Central memory CD8-positive, alpha-beta T cell (primary cell): Measurements from ENCODE around the gene MRTFA.
"Not testable (repeated sequence)": the region's sequence is repeated elsewhere in the genome, so short reads cannot be mapped to it uniquely, and the experiment has no call there.

ENCODE experiments used
- ATAC-seq: fragments of 150-1000 bp; cut with Tn5 transposase; replicated peaks from 2 replicates; pipeline ENCODE4 v1.10.0; 2022; ENCODE audit warnings: mild to moderate bottlenecking, moderate FRiP score, moderate number of reproducible peaks; ENCODE audit not compliant: poor library complexity, severe bottlenecking; ENCODE audit errors: extremely low read depth
- DNase-seq, 2 donors: peaks; one replicate each; pipeline ENCODE4 v3.0.0; 2021; ENCODE audit warnings: low spot score in 2 of 2
- H3K27ac Mint-ChIP-seq: one replicate; pipeline ENCODE4 v1.8.0; 2022; ENCODE audit warnings: low read depth, mild to moderate bottlenecking, moderate library complexity, mixed read lengths
- H3K27me3 Mint-ChIP-seq: one replicate; pipeline ENCODE4 v1.8.0; 2022; ENCODE audit warnings: mixed read lengths
- H3K36me3 Mint-ChIP-seq: one replicate; pipeline ENCODE4 v1.8.0; 2022; ENCODE audit warnings: mild to moderate bottlenecking, moderate library complexity, mixed read lengths; ENCODE audit not compliant: insufficient read depth
- H3K4me1 Mint-ChIP-seq: one replicate; pipeline ENCODE4 v1.8.0; 2022; ENCODE audit warnings: mixed read lengths
- H3K4me3 Mint-ChIP-seq: one replicate; pipeline ENCODE4 v1.8.0; 2022; ENCODE audit warnings: mild to moderate bottlenecking, moderate library complexity, mixed read lengths
- H3K9me3 Mint-ChIP-seq: one replicate; pipeline ENCODE4 v1.8.0; 2022; ENCODE audit warnings: mixed read lengths

Gene MRTFA

DNA sequence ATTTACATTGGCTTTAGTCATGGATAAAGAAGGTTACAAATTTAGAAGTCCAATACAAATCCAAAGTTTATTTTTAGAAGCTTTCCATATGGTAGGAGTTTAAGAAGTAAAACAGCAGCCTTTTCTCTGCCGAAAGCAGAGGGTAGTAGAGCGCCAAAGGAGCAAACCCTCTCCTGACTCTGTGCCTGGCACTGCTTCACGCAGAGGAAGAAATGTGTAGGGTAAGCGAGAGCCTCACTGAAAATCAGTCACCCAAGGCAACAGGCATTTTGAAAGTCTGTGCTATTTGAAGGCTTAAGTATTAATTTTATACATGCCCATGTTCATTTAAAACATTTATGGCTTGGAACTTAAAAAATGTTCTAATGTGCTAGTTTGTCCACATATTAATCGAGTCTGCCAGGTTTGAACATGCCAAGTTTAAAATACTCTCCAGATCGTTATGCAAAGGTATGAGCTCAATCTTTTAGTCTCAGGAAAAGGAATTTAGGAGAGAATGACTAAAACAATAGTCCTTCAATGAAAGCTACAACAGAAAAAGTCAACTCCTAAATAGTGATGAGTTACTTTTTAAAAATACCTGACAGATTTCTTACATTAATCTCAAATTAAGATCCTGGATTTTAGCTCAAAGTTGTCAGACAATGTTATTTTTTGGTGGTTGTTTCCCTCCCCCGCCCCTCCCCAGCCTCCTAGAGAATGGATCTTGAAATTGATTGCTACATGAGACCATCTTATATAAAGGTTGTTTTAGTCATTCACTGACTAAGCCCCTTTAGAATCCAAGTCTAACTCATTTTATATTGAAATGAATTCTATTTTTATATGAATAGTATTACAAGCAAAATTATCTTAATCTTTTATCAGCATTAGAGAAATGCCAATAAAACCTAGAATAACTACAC, 38.7 kb downstream of the MRTFA start:
- no peak for ATAC-seq
- no peak for DNase-seq
- no peaks in the 10 kb centered on the region for H3K27me3 Mint-ChIP-seq
- peaks cover 6% of the 10 kb centered on the region for H3K36me3 Mint-ChIP-seq
- H3K4me3 Mint-ChIP-seq, result no peak overlapping the region
- no peak overlapping the region for H3K27ac Mint-ChIP-seq
- H3K4me1 Mint-ChIP-seq, result peaks cover 64% of the 10 kb centered on the region
- no peaks in the 10 kb centered on the region for H3K9me3 Mint-ChIP-seq

DNA sequence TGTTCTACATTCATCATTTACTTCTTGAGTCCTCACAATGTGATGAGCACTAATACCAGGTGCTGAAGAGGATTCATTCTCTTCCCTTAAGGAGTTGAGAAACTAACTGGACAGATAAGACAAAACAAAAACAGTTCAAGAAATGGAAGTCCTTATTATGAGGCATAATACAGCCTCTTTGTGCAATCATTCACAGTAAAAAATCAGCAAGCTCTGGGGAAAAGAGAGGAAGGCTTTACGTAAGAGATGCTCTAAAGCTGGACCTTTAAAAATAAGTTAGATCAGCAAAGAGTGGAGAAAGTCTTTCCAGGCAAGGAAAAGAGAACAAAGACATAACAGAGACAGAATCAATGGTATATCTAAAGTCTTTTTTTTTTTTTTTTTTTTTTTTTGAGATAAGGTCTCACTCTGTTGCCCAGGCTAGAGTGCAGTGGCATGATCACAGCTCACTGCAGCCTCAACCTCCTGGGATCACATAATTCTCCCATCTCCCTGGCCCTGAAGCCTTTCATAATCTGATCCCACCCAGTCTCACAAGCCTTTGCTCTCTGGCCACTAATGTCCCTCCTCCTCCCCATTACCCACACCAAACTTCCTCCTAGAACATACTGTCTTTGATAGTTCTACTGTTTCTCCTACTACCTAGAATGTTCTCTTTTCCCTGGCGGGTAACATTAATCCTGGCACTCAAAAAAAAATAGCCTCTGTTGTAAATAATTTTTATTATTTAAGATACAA, 40.9 kb downstream of the MRTFA start:
- no peaks in the 10 kb centered on the region for H3K9me3 Mint-ChIP-seq
- DNase-seq, result no peak
- peaks cover 4% of the 10 kb centered on the region for H3K36me3 Mint-ChIP-seq
- H3K4me3 Mint-ChIP-seq, result no peak overlapping the region
- no peaks in the 10 kb centered on the region for H3K27me3 Mint-ChIP-seq
- peaks cover 60% of the 10 kb centered on the region for H3K4me1 Mint-ChIP-seq
- H3K27ac Mint-ChIP-seq, result no peak overlapping the region
- no peak for ATAC-seq

DNA sequence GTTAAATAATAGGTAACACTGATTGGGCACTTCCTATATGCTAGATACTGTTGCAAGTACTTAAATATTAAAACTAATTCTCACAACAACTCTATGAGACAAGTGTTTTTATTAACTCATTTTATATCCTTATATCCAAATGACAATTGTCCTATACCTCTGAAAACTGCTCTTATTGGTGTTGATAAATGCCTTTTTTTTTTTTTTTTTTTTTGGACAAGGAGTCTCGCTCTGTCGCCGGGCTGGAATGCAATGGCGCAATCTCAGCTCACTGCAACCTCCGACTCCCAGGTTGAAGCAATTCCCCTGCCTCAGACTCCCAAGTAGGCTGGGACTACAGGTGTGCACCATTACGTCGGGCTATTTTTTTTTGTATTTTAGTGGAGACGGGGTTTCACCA, 41.6 kb downstream of the MRTFA start:
- Mint-ChIP-seq H3K4me1 (peaks cover 54% of the 10 kb centered on the region), H3K4me3 (no peak overlapping the region), H3K9me3 (no peaks in the 10 kb centered on the region), H3K36me3 (peaks cover 4% of the 10 kb centered on the region), H3K27ac (no peak overlapping the region), H3K27me3 (no peaks in the 10 kb centered on the region)
- no peak for DNase-seq
- ATAC-seq, result no peak

DNA sequence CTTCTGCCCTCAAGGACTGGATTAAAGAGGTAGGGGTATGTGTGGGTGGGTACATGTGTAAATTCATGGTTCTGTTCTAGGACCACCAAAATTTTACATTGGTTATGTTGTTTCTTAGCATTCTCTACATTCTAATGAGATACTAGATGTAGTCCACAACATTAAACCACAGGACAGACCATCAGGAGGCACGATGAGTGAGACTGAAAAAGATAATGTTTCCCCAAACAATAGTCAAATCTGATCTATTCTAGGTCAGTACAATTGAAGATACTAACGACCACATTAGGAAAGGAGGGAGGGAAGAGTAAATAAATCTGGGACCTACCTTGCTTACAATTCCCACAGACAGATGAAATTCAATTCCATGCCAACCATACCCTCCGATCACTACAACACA, 42.2 kb downstream of the MRTFA start:
- Mint-ChIP-seq H3K4me3 (no peak overlapping the region), H3K27me3 (no peaks in the 10 kb centered on the region), H3K4me1 (peaks cover 48% of the 10 kb centered on the region), H3K36me3 (peaks cover 4% of the 10 kb centered on the region), H3K27ac (no peak overlapping the region), H3K9me3 (no peaks in the 10 kb centered on the region)
- DNase-seq (no peak), ATAC-seq (no peak)

DNA sequence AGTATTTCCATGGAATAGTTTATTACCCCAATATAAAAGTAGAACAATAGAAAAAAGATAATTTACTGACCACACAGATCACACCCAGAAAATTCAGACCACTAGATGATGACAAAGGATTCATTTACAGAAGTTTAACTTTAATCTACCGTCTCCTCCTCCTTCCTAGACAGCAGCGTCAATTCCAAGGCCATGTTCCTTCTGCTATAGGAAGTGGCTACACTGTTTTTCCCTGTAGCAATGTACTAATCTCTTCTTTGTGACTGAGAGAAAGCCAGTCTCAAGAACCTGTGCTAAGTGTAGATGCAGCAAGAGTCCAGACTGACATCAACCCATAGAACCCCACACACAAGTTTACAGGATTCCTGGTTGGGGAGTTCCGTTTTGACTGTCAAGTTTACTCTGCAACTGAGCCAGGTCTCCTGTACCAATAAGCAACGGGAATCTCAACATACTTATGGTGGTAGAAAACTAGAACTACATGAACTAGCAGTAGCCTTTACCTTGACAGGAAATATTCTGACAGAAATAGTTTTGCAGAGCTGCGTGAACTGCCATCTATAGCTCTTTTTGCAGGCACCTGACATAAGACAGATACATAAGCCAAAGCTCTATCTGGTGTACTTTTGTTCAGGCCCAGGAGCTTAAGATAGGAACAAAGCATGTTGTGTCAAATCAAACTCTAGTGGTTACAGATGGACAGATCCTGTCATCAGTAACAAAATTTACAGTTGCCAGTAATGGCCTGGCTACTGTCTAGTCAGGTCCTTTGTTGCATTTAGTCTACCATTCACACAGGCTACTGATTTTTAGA, 42.9 kb downstream of the MRTFA start:
- no peak for ATAC-seq

DNA sequence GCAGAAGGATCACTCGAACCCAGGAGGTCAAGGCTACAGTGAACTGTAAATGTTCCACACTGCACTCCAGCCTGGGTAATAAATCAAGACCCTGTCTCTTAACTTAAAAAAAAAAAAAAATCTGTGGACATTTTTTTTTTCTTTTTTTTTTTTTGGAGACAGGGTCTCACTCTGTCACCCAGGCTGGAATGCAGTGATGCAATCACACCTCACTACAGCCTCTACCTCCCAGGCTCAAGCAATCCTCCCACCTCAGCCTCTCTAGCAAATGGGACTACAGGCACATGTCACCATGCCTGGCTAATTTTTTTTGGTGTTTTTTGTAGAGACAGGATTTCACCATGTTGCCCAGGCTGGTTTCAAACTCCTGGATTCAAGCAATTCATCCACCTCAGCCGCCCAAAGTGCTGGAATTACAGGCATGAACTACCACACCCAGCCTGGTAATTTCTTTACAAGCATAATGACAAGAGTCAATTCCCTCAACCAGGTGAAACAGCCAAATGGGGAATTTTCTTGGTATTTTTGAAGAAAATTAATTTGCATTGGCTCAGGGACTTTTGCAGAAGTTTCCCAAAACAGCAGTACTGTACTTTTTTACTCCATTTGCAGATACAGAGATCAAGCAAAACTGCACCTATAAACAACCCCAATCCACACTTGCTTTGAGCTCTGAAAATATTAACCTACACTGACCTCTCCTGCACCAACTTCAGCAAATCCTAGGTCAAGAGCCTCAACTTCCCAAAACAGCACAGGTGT, 44.0 kb downstream of the MRTFA start:
- H3K4me1 Mint-ChIP-seq, result peaks cover 50% of the 10 kb centered on the region
- no peak overlapping the region for H3K4me3 Mint-ChIP-seq
- DNase-seq (no peak), ATAC-seq (no peak)
- H3K9me3 Mint-ChIP-seq, result no peaks in the 10 kb centered on the region
- no peaks in the 10 kb centered on the region for H3K27me3 Mint-ChIP-seq
- no peak overlapping the region for H3K27ac Mint-ChIP-seq
- H3K36me3 Mint-ChIP-seq, result peaks cover 11% of the 10 kb centered on the region

More for the DNA sequence above, 42.9 kb downstream of the MRTFA start:
- no peak overlapping the region for H3K27ac Mint-ChIP-seq
- H3K36me3 Mint-ChIP-seq, result peaks cover 4% of the 10 kb centered on the region
- no peak overlapping the region for H3K4me3 Mint-ChIP-seq
- no peaks in the 10 kb centered on the region for H3K9me3 Mint-ChIP-seq
- no peaks in the 10 kb centered on the region for H3K27me3 Mint-ChIP-seq
- H3K4me1 Mint-ChIP-seq, result peaks cover 48% of the 10 kb centered on the region
- DNase-seq, result no peak

DNA sequence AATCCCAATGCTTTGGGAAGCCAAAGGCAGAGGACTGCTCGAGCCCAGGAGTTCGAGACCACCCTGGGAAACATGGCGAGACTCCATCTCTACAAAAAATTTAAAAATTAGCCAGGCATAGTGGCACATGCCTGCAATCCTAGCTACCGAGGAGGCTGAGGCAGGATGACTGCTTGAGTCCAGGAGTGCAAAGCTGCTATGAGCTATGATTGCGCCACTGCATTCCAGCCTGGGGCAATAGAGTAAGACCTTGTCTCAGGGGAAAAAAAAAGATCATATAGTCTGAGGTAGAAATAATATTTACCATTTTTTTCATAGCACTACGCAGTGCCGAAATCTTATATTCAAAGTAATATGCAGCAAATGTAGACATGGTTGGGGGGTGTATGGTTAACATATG, 47.8 kb downstream of the MRTFA start:
- no peak overlapping the region for H3K27ac Mint-ChIP-seq
- peaks cover 14% of the 10 kb centered on the region for H3K36me3 Mint-ChIP-seq
- H3K4me3 Mint-ChIP-seq, result no peak overlapping the region
- H3K9me3 Mint-ChIP-seq, result no peaks in the 10 kb centered on the region
- H3K27me3 Mint-ChIP-seq, result no peaks in the 10 kb centered on the region
- H3K4me1 Mint-ChIP-seq, result peaks cover 35% of the 10 kb centered on the region
- no peak for DNase-seq
- no peak for ATAC-seq

DNA sequence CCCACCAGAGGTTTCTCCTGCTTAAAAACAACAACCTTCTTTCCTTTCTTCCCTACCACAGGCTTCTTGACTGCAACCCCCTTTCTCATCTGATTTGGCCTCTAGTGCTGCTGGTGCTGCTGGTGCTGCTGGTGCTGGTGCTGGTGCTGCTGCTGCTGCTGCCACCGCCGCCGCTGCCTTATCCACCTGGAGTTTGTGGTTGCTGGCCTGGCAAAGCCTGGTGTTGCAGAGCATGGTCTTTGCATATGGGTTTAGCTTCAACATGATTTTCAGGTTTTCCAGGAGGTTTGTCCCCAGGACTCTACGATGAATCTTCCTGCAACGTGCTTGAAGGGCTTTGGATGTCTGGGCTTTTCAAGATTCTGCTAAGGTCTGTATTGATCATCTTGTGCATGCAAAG, 49.7 kb downstream of the MRTFA start:
- no peak overlapping the region for H3K4me3 Mint-ChIP-seq
- H3K9me3 Mint-ChIP-seq, result no peaks in the 10 kb centered on the region
- DNase-seq (no peak), ATAC-seq (no peak)
- no peaks in the 10 kb centered on the region for H3K27me3 Mint-ChIP-seq
- H3K36me3 Mint-ChIP-seq, result peaks cover 13% of the 10 kb centered on the region
- peaks cover 32% of the 10 kb centered on the region for H3K4me1 Mint-ChIP-seq
- H3K27ac Mint-ChIP-seq, result no peak overlapping the region

DNA sequence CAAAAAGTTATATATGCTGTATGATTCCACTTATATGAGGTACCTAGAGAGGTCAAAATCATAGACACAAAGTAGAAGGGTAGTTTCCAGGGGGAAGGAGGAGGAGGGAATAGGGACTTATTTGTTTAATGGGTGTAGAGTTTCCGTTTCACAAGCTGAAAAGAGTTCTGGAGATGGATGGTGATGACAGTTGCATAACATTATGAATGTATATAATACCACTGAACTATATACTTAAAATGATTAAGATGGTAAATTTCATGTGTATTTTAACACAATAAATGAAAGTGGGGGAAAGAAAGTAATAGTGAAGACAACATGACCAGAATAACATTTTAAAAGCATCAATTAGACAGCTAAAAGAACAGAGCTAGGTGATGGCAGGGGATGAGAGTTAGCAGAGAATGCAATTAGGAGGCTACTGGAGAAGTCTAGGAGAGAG, 51.2 kb downstream of the MRTFA start:
- Mint-ChIP-seq H3K27ac (no peak overlapping the region), H3K9me3 (no peaks in the 10 kb centered on the region), H3K4me1 (peaks cover 26% of the 10 kb centered on the region), H3K36me3 (peaks cover 13% of the 10 kb centered on the region), H3K27me3 (no peaks in the 10 kb centered on the region), H3K4me3 (no peak overlapping the region)
- no peak for ATAC-seq
- no peak for DNase-seq

DNA sequence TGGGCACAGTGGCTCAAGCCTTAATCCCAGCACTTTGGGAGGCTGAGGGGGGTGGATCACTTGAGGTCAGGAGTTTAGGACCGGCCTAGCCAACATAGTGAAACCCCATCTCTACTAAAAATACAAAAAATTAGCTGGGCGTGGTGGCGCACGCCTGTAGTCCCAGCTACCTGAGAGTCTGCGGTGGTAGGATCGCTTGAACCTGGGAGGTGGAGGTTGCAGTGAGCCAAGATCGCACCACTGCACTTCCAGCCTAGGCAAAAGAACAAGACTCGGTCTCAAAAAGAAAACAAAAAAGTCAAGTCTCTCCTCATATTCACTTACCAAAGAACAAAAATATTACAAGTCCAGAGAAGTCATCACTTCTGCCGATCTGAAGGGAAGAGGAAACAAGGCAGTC, 51.8 kb downstream of the MRTFA start:
- H3K4me3 Mint-ChIP-seq, H3K27ac Mint-ChIP-seq: not testable (repeated sequence)

DNA sequence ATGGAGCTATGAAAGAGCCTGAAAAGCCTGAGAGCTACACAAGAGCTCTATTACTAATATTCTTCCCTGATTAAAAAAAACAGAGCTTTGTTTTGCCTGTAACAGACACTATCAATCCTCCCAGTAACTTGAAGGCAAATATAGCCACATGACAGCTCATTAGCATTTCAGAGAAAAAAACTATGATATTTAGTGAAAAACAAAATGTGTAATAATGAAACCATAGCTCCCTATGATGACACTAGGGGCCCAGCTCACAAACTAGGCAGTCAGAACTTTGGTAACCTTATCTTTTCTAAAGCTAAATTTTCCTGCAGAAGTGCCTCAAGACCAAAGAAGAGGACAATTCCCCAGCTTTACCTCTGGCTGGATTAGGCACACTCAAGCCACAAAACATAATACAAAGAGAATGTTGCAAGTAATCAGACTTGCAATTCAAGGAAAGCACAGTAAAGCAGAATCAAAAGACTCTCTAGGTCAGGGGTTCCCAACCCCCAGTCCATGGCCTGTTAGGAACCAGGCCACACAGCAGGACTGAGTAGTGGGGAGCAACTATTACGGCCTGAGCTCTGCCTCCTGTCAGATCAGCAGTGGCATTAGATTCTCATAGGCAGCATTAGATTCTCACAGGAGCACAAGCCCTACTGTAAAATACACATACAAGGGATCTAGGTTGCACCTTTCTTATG, 53.3 kb downstream of the MRTFA start:
- DNase-seq (no peak), ATAC-seq (no peak)
- Mint-ChIP-seq H3K4me3 (no peak overlapping the region), H3K4me1 (peaks cover 24% of the 10 kb centered on the region), H3K9me3 (no peaks in the 10 kb centered on the region), H3K27me3 (no peaks in the 10 kb centered on the region), H3K27ac (no peak overlapping the region), H3K36me3 (peaks cover 11% of the 10 kb centered on the region)

More for the DNA sequence above, 51.8 kb downstream of the MRTFA start:
- Mint-ChIP-seq H3K36me3 (peaks cover 14% of the 10 kb centered on the region), H3K4me1 (peaks cover 26% of the 10 kb centered on the region)
- not testable (repeated sequence) for DNase-seq, ATAC-seq, H3K9me3 Mint-ChIP-seq, H3K27me3 Mint-ChIP-seq
